Endodermal cell (in vitro differentiated cells): ENCODE results near the gene AOPEP. TPM values are rescaled to one million over a fixed set of nuclear protein-coding genes. Genes with fewer than 3 reads are reported as not detected.
A peak's percentile ranks its signal among the peaks of the same experiment; 100 is the strongest.

Experiments
- DNase-seq: peaks from one replicate; pipeline ENCODE4 v3.0.0-alpha.2; 2017
- H3K27ac ChIP-seq: 2 replicates; pipeline ENCODE4 v1.5.1; 2013; ENCODE audit warnings: mild to moderate bottlenecking, low read depth, low read length, moderate library complexity
- H3K27me3 ChIP-seq: 2 replicates; pipeline ENCODE4 v1.6.1; 2013; ENCODE audit warnings: mild to moderate bottlenecking, low read length, moderate library complexity; ENCODE audit not compliant: insufficient read depth, control insufficient read depth, poor library complexity, severe bottlenecking
- H3K36me3 ChIP-seq: 2 replicates; pipeline ENCODE4 v1.7.0; 2013; ENCODE audit warnings: mild to moderate bottlenecking, low read length, moderate library complexity; ENCODE audit not compliant: control insufficient read depth, insufficient read depth
- H3K4me1 ChIP-seq: one replicate; pipeline ENCODE4 v1.7.0; 2013; ENCODE audit warnings: low read length; ENCODE audit not compliant: control insufficient read depth, insufficient read depth
- H3K4me3 ChIP-seq: 2 replicates; pipeline ENCODE4 v1.5.1; 2013; ENCODE audit warnings: mild to moderate bottlenecking, low read length, moderate library complexity
- H3K9ac ChIP-seq: 2 replicates; pipeline ENCODE4 v1.6.1; 2013; ENCODE audit warnings: mild to moderate bottlenecking, low read length, moderate library complexity; ENCODE audit not compliant: poor library complexity, severe bottlenecking; ENCODE audit errors: extremely low read depth
- H3K9me3 ChIP-seq: 2 replicates; pipeline ENCODE4 v1.6.1; 2013; ENCODE audit warnings: mild to moderate bottlenecking, low read length, moderate library complexity; ENCODE audit not compliant: control insufficient read depth
- H3K27ac Mint-ChIP-seq: 2 replicates; pipeline ENCODE4 v1.8.0; 2020; ENCODE audit warnings: mixed read lengths
- H3K27me3 Mint-ChIP-seq: 2 replicates; pipeline ENCODE4 v1.8.0; 2021; ENCODE audit warnings: mild to moderate bottlenecking, mixed read lengths; ENCODE audit not compliant: insufficient read depth
- H3K36me3 Mint-ChIP-seq: 2 replicates; pipeline ENCODE4 v1.8.0; 2020; ENCODE audit warnings: low read depth, mixed read lengths
- H3K4me1 Mint-ChIP-seq: 2 replicates; pipeline ENCODE4 v1.8.0; 2020; ENCODE audit warnings: mixed read lengths
- H3K4me3 Mint-ChIP-seq: 2 replicates; pipeline ENCODE4 v1.8.0; 2020; ENCODE audit warnings: mild to moderate bottlenecking, moderate library complexity, mixed read lengths
- H3K9me3 Mint-ChIP-seq: 2 replicates; pipeline ENCODE4 v1.8.0; 2020; ENCODE audit warnings: mild to moderate bottlenecking, mixed read lengths
- CTCF ChIP-seq: fragments of 200-600 bp; sonication (generic); conservative IDR thresholded peaks from 2 replicates; pipeline ENCODE4 v1.5.0; 2021; ENCODE audit warnings: antibody characterized with exemption, mild to moderate bottlenecking
- WGBS, 2 experiments: methylation state at CpG; one replicate each; pipeline versions ENCODE4 v1.1.5 to v1.1.7; 2013; ENCODE audit warnings: missing lambda C conversion rate in 2 of 2, mixed read lengths in 1 of 2; ENCODE audit not compliant: insufficient coverage in 1 of 2, insufficient read length in 1 of 2; 5-methylcytosine and 5-hydroxymethylcytosine counted together
- total RNA-seq, 2 donors: library from RNA; stranded (reverse); fragmentation: NEBNext Ultra II Directional in 1 of 2; extraction: Animal tissue kit (Norgen Biotek cat#: 25700) in 1 of 2; gene quantifications; 2 replicates in 1 of 2; 3 replicates in 1 of 2; pipeline ENCODE4 v1.2.1, GENCODE V29; 2021

Gene AOPEP
- total RNA-seq, 2 donors from 2014 or later: 23.4 to 33.7 TPM

- H3K27ac ChIP-seq: no peak overlapping the region
- Mint-ChIP-seq H3K27ac (no peak overlapping the region), H3K4me1 (peaks cover 53% of the 10 kb centered on the region), H3K36me3 (peaks cover 19% of the 10 kb centered on the region), H3K27me3 (peaks cover 12% of the 10 kb centered on the region), H3K4me3 (no peak overlapping the region), H3K9me3 (no peaks in the 10 kb centered on the region)
- no peaks in the 10 kb centered on the region for H3K4me1 ChIP-seq
- no peak for DNase-seq
- H3K27me3 ChIP-seq: no peaks in the 10 kb centered on the region
- no peak for TF ChIP-seq CTCF
- WGBS, 2 experiments: 87 to 88% methylated on average over 2 of the region's 2 CpGs
- H3K36me3 ChIP-seq: peaks cover 13% of the 10 kb centered on the region
- no peak overlapping the region for H3K9ac ChIP-seq
- no peaks in the 10 kb centered on the region for H3K9me3 ChIP-seq
- H3K4me3 ChIP-seq: no peak overlapping the region
Observed at GRCh38 chr9:94822273-94822672, 95.8 kb downstream of the AOPEP start.

GRCh38 chr9:94823710-94824109 is 97.2 kb downstream of the AOPEP start:
- TF ChIP-seq CTCF: no peak
- DNase-seq: no peak
- peaks cover 12% of the 10 kb centered on the region for H3K27me3 Mint-ChIP-seq
- peaks cover 15% of the 10 kb centered on the region for H3K36me3 Mint-ChIP-seq
- no peak overlapping the region for H3K4me3 ChIP-seq
- no peaks in the 10 kb centered on the region for H3K4me1 ChIP-seq
- no peak overlapping the region for H3K4me3 Mint-ChIP-seq
- WGBS, 2 experiments: 95 to 98% methylated on average over 4 to 5 of the region's 5 CpGs
- peaks cover 7% of the 10 kb centered on the region for H3K36me3 ChIP-seq
- no peak overlapping the region for H3K27ac Mint-ChIP-seq
- H3K9ac ChIP-seq: no peak overlapping the region
- no peaks in the 10 kb centered on the region for H3K27me3 ChIP-seq
- H3K27ac ChIP-seq: no peak overlapping the region
- H3K4me1 Mint-ChIP-seq: peaks cover 59% of the 10 kb centered on the region
- no peaks in the 10 kb centered on the region for H3K9me3 Mint-ChIP-seq
- H3K9me3 ChIP-seq: no peaks in the 10 kb centered on the region

GRCh38 chr9:94824411-94824810 is 97.9 kb downstream of the AOPEP start:
- H3K4me3 Mint-ChIP-seq: no peak overlapping the region

More at GRCh38 chr9:94824411-94824810, 97.9 kb downstream of the AOPEP start:
- Histone ChIP-seq H3K9me3 (no peaks in the 10 kb centered on the region), H3K27ac (no peak overlapping the region), H3K27me3 (no peaks in the 10 kb centered on the region), H3K4me3 (no peak overlapping the region), H3K9ac (no peak overlapping the region), H3K36me3 (peaks cover 7% of the 10 kb centered on the region), H3K4me1 (no peaks in the 10 kb centered on the region)
- peaks cover 15% of the 10 kb centered on the region for H3K36me3 Mint-ChIP-seq
- TF ChIP-seq CTCF: no peak
- peaks cover 53% of the 10 kb centered on the region for H3K4me1 Mint-ChIP-seq
- peaks cover 12% of the 10 kb centered on the region for H3K27me3 Mint-ChIP-seq
- H3K27ac Mint-ChIP-seq: no peak overlapping the region
- peak; percentile 7 for DNase-seq
- H3K9me3 Mint-ChIP-seq: no peaks in the 10 kb centered on the region
- 84 to 91% methylated on average over 1 to 2 of the region's 2 CpGs for WGBS, 2 experiments
